Epithelial cell of proximal tubule (primary cell): ENCODE results near the gene SARNP. TPM values are rescaled to one million over a fixed set of nuclear protein-coding genes. Genes with fewer than 3 reads are reported as not detected.

Experiments
- DNase-seq: peaks from one replicate; pipeline ENCODE4 v3.0.0-alpha.2; 2011; ENCODE audit warnings: low read depth
- H3K4me3 ChIP-seq: 2 replicates; pipeline ENCODE4 v1.5.1; 2011; ENCODE audit warnings: low read depth, mild to moderate bottlenecking, low read length
- total RNA-seq: library from RNA; depleted of rRNA; stranded (reverse); fragments of >200 nt; gene quantifications from 2 replicates; pipeline ENCODE4 v1.2.3, GENCODE V29; 2015
- TF ChIP-seq, protein P1 (sequence below): conservative IDR thresholded peaks from 2 replicates; pipeline ENCODE4 v1.5.1; 2012; ENCODE audit warnings: low read depth, mild to moderate bottlenecking, low read length

The SARNP gene
- total RNA-seq, 1 donor from 2014 or later: 203 TPM

DNA sequence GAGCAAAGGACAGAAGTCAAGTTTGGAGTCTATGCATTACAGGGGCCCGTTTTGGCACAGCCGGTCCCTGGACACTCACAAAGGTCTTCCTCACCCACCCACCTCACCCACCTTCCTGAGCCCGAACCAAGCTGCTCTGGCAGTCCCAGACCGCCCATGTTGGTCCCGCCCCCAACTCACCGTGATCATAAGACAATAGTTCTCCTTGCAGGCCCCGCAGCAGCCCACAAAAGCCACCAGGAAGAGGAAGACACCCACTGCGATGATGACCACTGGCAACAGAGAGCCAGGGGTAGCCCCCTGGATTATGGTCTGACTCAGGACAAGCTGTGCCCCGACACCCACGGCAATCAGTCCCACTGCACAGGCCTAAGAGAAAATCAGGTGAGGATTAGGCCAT, 90.6 kb downstream of the SARNP start:
- DNase-seq: no peak
- peak overlapping the region; percentile 70 for H3K4me3 ChIP-seq
- TF ChIP-seq, protein P1, sequence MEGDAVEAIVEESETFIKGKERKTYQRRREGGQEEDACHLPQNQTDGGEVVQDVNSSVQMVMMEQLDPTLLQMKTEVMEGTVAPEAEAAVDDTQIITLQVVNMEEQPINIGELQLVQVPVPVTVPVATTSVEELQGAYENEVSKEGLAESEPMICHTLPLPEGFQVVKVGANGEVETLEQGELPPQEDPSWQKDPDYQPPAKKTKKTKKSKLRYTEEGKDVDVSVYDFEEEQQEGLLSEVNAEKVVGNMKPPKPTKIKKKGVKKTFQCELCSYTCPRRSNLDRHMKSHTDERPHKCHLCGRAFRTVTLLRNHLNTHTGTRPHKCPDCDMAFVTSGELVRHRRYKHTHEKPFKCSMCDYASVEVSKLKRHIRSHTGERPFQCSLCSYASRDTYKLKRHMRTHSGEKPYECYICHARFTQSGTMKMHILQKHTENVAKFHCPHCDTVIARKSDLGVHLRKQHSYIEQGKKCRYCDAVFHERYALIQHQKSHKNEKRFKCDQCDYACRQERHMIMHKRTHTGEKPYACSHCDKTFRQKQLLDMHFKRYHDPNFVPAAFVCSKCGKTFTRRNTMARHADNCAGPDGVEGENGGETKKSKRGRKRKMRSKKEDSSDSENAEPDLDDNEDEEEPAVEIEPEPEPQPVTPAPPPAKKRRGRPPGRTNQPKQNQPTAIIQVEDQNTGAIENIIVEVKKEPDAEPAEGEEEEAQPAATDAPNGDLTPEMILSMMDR: no peak

- no peak for DNase-seq
- TF ChIP-seq, protein P1: no peak
- H3K4me3 ChIP-seq: no peak overlapping the region
Measured at GRCh38 chr12:55725556-55725955, 92.0 kb downstream of the SARNP start.

- TF ChIP-seq, protein P1: no peak
- DNase-seq: no peak
- H3K4me3 ChIP-seq: no peak overlapping the region
Measured at GRCh38 chr12:55724940-55725309, 92.6 kb downstream of the SARNP start.

DNA sequence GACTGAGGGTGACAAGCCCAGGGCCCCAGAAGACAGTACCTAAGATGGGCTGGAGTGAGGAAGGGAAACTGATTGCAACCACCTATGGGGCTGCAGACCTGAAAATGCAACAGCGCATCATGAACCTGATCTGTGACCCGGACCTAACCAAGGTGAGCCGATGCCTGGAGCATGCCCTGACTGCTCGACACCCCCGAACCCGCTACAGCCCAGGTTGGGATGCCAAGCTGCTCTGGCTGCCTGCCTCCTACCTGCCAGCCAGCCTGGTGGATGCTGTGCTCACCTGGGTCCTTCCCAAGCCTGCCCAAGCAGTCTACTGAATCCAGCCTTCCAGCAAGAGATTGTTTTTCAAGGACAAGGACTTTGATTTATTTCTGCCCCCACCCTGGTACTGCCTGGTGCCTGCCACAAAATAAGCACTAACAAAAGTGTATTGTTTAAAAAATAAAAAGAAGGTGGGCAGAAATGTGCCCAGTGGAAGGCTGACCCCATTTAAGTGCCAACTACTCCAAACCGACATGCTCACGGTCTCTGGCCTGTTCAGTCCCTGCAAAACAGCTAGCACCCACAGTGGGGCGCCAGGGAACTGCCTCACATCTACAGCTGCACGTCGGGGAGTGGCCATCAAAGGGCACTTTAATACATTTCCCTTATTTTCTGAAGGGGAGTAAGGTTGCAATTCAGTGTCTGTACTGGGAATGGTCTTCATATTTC, 93.1 kb downstream of the SARNP start:
- DNase-seq: no peak
- no peak overlapping the region for H3K4me3 ChIP-seq
- TF ChIP-seq, protein P1: peak; percentile 76

GRCh38 chr12:55723516-55724225, 93.9 kb downstream of the SARNP start:
- TF ChIP-seq, protein P1: no peak
- no peak overlapping the region for H3K4me3 ChIP-seq
- DNase-seq: no peak

GRCh38 chr12:55722948-55723347, 94.6 kb downstream of the SARNP start:
- TF ChIP-seq, protein P1: no peak
- no peak overlapping the region for H3K4me3 ChIP-seq
- DNase-seq: no peak
